DOHH2 (cell line): ENCODE results near the gene KIF1C.

ENCODE experiments used
- EZH2phosphoT487 ChIP-seq: fragments of 200-600 bp; sonication (generic); IDR thresholded peaks from 2 replicates; pipeline ENCODE4 v1.6.1; 2017; ENCODE audit warnings: borderline replicate concordance, mild to moderate bottlenecking, antibody characterized with exemption, low read length, moderate library complexity, mixed read lengths
- TF ChIP-seq, protein P1 (sequence below): fragments of 200-600 bp; sonication (generic); IDR thresholded peaks from one replicate; pipeline ENCODE4 v1.5.1; 2014; ENCODE audit warnings: antibody characterized with exemption, mild to moderate bottlenecking, low read depth, low read length; ENCODE audit not compliant: poor library complexity, severe bottlenecking

DNA sequence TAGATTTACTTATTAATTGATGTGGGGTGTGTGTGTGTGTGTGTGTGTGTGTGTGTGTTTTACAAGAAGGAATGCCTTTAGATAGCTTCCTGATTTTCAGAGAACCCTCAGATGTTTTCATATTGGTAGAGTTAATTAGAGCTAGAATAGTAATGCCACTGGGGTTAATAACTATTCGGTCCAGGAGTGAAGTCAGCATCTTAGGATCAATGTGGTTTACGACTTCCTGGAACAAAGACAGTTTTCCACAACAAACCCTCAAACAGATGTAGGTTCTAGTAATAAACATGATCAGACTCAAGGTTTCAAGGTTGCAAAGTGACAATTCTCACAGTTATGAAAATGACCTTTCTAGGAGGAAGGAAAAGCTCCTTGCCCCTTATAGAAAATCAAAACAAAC, 49.7 kb downstream of the KIF1C start:
- TF ChIP-seq, protein P1, sequence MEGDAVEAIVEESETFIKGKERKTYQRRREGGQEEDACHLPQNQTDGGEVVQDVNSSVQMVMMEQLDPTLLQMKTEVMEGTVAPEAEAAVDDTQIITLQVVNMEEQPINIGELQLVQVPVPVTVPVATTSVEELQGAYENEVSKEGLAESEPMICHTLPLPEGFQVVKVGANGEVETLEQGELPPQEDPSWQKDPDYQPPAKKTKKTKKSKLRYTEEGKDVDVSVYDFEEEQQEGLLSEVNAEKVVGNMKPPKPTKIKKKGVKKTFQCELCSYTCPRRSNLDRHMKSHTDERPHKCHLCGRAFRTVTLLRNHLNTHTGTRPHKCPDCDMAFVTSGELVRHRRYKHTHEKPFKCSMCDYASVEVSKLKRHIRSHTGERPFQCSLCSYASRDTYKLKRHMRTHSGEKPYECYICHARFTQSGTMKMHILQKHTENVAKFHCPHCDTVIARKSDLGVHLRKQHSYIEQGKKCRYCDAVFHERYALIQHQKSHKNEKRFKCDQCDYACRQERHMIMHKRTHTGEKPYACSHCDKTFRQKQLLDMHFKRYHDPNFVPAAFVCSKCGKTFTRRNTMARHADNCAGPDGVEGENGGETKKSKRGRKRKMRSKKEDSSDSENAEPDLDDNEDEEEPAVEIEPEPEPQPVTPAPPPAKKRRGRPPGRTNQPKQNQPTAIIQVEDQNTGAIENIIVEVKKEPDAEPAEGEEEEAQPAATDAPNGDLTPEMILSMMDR, result no peak
- no peak for TF ChIP-seq EZH2phosphoT487
